NCI-H2227 (cell line): ENCODE measurements around the gene PEPD.

Experiments
- DNase-seq: peaks from one replicate; lab custom pipeline; 2025; ENCODE audit not compliant: unreplicated experiment; lab: John Stamatoyannopoulos, UW

The PEPD gene

GRCh38 chr19:33512580-33513137 lies 8.9 kb downstream of the PEPD start:
- no peak for DNase-seq

- no peak for DNase-seq
These were observed 9.6 kb downstream of the PEPD start for GRCh38 chr19:33512021-33512420.

GRCh38 chr19:33511346-33511745 lies 10.2 kb downstream of the PEPD start:
- DNase-seq, result no peak

GRCh38 chr19:33510462-33511194 lies 11.0 kb downstream of the PEPD start:
- DNase-seq, result no peak

GRCh38 chr19:33509774-33510173 lies 11.8 kb downstream of the PEPD start:
- no peak for DNase-seq

- no peak for DNase-seq
These were observed 12.5 kb downstream of the PEPD start for GRCh38 chr19:33508941-33509614.

GRCh38 chr19:33508431-33508830 lies 13.2 kb downstream of the PEPD start:
- DNase-seq, result no peak

- no peak for DNase-seq
These were observed 13.6 kb downstream of the PEPD start for GRCh38 chr19:33508009-33508408.

- DNase-seq, result no peak
These were observed 14.3 kb downstream of the PEPD start for GRCh38 chr19:33507021-33507956.

GRCh38 chr19:33506498-33506897 lies 15.1 kb downstream of the PEPD start:
- DNase-seq, result no peak

GRCh38 chr19:33505823-33506222 lies 15.8 kb downstream of the PEPD start:
- DNase-seq, result no peak

GRCh38 chr19:33505148-33505547 lies 16.4 kb downstream of the PEPD start:
- DNase-seq, result peak; percentile 84

GRCh38 chr19:33504058-33504444 lies 17.5 kb downstream of the PEPD start:
- no peak for DNase-seq

- DNase-seq, result peak; percentile 79
These were observed 18.0 kb downstream of the PEPD start for GRCh38 chr19:33503433-33504057.

GRCh38 chr19:33503030-33503429 lies 18.6 kb downstream of the PEPD start:
- DNase-seq, result no peak

- no peak for DNase-seq
These were observed 19.1 kb downstream of the PEPD start for GRCh38 chr19:33502521-33502920.

- DNase-seq, result no peak
These were observed 19.8 kb downstream of the PEPD start for GRCh38 chr19:33501693-33502356.

GRCh38 chr19:33500991-33501390 lies 20.6 kb downstream of the PEPD start:
- DNase-seq, result no peak

GRCh38 chr19:33500586-33500985 lies 21.0 kb downstream of the PEPD start:
- no peak for DNase-seq
